Astrocyte of the cerebellum (primary cell): ENCODE measurements around the gene PLEKHM1.

ENCODE experiments used
- DNase-seq: peaks from one replicate; pipeline ENCODE4 v3.0.0-alpha.2; 2011; ENCODE audit warnings: low read depth
- H3K4me3 ChIP-seq: 2 replicates; pipeline ENCODE4 v1.5.1; 2011; ENCODE audit warnings: mild to moderate bottlenecking, low read depth, low read length, moderate library complexity
- in situ Hi-C: cut with HindIII; loops from 2 replicates; pipeline ENCODE4 v1.10.0; 2017; ENCODE audit warnings: low sequenced_read_pairs
- TF ChIP-seq, protein P1 (sequence below): IDR thresholded peaks from 2 replicates; pipeline ENCODE4 v1.5.1; 2012; ENCODE audit warnings: low read length, low read depth, moderate library complexity, mild to moderate bottlenecking; ENCODE audit errors: missing control alignments

Gene PLEKHM1

DNA sequence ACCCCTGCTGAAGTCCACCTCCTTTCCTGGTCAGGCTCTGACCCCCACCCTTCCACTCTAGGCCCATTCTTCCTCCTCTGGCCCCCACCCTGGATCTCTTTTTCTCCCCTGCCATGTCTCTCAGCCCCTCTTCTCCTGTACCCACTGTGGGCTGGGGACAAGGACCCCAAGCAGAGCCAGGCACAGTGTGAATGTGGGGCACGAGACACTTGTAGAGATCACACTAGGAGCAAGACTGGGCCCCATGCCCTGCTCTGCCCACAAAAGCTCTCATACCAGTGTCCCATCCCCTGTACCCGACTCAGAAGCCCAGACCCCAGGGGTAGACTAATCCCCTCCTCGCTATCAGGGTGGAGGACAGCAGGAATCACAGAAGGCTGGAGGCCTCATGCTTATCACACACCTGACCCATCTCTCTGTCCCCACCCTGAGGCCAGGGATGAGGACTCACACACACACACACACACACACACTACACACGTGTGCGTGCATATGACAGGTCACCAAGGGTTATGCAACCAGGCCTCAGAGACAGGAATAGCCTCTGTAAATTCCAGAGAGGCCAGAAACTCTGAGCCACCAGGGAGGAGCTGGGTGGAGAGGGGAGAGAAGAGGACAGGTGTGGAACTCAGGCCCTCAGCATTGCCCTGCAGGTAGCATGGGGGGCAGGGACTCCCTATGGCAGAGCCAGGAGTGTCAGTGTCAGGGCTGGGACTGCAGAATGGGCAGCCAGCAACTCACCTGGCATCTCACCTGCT, 79.0 kb downstream of the PLEKHM1 start:
- no peak for DNase-seq
- TF ChIP-seq, protein P1, sequence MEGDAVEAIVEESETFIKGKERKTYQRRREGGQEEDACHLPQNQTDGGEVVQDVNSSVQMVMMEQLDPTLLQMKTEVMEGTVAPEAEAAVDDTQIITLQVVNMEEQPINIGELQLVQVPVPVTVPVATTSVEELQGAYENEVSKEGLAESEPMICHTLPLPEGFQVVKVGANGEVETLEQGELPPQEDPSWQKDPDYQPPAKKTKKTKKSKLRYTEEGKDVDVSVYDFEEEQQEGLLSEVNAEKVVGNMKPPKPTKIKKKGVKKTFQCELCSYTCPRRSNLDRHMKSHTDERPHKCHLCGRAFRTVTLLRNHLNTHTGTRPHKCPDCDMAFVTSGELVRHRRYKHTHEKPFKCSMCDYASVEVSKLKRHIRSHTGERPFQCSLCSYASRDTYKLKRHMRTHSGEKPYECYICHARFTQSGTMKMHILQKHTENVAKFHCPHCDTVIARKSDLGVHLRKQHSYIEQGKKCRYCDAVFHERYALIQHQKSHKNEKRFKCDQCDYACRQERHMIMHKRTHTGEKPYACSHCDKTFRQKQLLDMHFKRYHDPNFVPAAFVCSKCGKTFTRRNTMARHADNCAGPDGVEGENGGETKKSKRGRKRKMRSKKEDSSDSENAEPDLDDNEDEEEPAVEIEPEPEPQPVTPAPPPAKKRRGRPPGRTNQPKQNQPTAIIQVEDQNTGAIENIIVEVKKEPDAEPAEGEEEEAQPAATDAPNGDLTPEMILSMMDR = no peak
- no peak overlapping the region for H3K4me3 ChIP-seq
- in situ Hi-C loops = no loop called here

DNA sequence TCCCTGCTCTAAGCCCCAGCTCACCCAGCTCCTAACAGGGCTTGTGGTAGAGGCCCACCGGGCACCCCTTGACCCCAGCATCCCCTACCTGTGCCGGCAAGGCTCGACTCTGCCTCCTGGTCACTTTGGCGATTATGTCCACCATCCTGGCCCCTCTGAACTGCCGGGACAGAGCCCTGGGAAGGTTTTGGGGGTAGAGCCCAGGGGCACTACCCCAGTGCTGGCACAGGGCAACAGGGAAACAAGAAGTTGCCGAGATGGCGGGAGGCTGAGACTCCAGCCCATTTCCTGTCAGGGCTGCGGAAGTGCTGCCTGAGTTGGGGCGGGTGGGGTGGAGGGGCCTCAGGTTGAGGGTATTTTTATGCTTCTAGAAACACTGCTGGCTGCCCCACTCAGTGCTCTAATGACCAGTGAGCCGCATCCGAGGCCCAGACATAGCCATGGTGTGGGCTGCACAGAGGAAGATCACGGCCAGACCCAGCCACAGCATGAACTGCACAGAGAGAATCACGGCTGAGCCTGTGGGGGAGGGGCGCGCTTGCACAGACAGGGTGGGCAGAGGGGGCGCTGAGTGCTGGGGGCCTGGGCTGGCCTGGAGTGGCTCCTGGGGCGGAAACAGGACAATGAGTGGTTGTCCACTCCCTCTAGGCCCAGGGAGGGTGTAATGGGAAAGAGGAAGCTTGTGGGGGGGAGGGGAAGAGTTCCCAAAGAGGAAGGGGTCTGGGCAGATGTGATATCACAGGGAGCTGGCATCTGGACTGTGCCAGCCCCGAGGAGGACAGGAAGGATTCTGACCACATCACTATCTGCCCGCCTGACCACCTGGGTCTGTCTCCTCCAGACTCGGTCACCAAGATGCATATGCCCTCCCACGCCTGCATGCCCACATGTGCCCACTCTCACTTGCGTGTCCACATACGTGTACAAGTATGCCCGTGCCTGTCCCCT, 80.1 kb downstream of the PLEKHM1 start:
- DNase-seq = no peak
- in situ Hi-C loops = no loop called here
- no peak overlapping the region for H3K4me3 ChIP-seq
- TF ChIP-seq, protein P1 = no peak

GRCh38 chr17:45409659-45410076, 80.9 kb downstream of the PLEKHM1 start:
- TF ChIP-seq, protein P1 = no peak
- no peak overlapping the region for H3K4me3 ChIP-seq
- DNase-seq = no peak
- in situ Hi-C loops = no loop called here

- no peak for DNase-seq
- in situ Hi-C loops = no loop called here
- H3K4me3 ChIP-seq = no peak overlapping the region
- TF ChIP-seq, protein P1 = no peak
Observed at GRCh38 chr17:45408611-45409421, 81.7 kb downstream of the PLEKHM1 start.

DNA sequence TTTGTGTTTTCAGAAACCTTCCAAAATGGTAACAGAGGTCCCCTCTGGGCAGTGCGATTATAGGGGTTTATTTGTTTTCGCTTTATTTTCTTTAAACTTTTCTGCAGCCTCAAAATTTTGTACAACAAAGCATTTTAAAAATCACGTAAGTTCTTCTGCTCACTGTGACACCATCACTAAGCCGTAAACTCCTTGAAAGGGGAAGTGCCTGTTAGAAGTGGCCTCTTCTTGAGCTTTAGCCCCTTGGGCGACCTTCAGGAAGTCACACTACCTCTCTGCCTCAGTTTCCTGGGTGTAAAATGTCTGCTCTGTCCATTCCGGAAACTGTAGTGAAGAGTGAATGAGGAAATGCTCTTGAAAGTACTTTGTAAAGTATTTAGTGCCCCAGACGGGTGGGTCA, 84.4 kb downstream of the PLEKHM1 start:
- DNase-seq = no peak
- H3K4me3 ChIP-seq = no peak overlapping the region
- TF ChIP-seq, protein P1 = no peak
- in situ Hi-C loops = no loop called here
